8988T (cell line): Measurements from ENCODE around the gene LIMK2.
"Not testable (repeated sequence)": the region's sequence is repeated elsewhere in the genome, so short reads cannot be mapped to it uniquely, and the experiment has no call there.

Experiments used
- DNase-seq: peaks from one replicate; pipeline ENCODE4 v3.0.0; 2011

Gene LIMK2

DNA sequence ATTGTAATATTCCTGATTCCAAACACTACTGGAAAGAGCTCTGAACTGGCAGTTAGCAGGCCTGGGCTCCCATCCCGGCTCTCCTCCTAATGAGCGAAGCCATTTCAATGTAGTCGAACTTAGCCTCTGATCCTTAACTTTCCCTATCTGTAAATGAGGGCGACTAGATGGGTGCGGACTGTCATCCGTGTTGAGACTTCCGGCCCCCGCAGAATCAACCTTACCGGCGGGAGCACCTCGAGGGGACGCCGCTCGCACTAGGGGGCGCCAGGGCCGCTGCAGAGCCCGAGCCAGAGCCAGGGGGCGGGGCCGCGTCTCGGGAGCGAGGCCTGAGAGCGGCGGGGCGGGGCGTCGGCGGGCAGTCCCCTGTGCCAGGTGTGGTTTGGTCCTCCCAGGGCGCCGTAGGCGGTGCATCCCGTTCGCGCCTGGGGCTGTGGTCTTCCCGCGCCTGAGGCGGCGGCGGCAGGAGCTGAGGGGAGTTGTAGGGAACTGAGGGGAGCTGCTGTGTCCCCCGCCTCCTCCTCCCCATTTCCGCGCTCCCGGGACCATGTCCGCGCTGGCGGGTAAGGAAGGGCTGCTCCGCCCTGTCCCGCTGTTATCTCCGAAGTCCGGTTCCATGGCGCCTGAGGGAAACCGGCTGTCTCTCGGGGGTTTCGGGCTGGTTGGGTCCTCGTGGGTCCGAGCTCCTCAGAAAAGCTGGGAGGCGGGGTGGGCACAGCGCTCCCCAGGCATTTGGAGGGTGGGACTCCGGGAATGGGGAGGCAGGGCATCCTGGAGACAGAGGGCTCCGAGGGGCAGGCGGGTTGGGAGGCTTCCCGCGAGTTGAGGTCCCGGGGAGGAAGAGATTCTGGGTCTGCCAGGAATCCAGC, at the start of gene LIMK2:
Gene LIMK2 (plus strand): TSS at position 437 of the 869 bp plus-strand sequence. CDS start 111 bp downstream, at position 548.
- DNase-seq = peak; percentile 81

DNA sequence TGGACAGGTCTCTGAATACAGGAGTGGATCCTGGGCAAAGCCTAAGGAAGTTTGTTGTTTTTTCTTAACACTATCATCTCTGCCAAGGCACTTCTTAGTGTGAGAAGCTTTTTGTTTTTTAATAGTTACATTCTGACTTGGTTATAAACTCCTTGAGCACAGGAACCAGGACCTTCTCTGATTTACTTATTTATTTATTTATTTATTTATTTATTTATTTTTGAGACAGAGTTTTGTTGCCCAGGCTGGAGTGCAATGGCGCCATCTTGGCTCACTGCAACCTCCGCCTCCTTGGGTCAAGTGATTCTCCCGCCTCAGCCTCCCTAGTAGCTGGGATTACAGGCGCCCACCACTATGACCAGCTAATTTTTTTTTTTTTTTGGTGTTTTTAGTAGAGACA, 41.1 kb upstream of the LIMK2 start:
- no peak for DNase-seq

GRCh38 chr22:31171734-31172133, 40.4 kb upstream of the LIMK2 start:
- DNase-seq = not testable (repeated sequence)

GRCh38 chr22:31173386-31174145, 38.5 kb upstream of the LIMK2 start:
- no peak for DNase-seq

DNA sequence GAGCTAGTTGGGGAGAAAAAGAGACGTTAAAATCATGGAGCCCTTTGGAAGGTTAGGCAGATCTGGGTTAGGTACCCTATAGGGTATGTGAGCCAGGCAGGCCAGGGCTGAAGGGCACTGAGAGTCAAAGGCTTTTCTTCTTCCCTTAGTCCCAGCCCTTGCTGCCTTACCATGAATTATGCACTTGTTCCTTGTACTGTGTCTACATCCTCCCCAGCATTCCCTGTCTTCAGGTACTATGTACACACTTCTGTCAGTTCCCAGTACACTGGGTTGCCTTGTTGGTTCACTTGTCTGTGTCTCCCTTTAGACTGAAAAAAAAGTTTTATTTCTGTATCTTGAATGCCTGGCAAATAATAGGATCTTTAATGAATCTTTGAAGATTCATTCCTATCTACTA, 35.2 kb upstream of the LIMK2 start:
- DNase-seq = no peak

DNA sequence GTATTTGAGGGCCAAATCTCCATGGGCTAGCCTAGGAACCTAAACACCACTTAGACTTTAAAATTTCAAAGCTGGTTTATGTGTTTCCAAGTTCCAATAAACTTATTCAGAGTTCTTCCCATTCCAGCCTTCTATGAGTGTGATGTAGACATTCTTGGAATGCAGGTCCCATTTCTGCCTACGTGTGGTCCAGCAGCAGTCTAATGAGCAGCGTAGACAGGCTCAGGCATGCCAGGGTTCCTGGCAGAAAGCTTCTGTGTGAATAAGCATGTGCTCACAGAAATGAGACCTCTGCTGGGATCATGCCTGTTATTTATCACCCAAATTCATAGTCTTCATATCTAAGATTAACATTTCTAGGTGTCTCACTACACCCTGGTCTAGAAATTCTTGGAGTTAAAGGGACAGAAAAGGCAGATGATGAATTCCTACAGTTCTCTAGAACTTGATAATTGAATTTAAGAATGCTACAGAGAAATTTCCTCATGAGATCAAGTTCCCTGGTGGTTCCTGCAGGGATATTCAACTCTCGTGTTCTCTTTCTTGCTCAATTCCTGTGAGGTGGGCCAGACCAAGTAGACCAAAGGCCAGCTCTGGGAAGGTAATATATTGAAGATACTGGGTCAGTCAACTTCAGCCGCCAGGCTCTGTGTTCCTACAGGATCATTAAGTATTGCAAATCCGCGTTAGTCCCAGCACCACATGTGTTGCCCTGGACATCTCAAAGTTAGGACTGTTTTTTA, 34.5 kb upstream of the LIMK2 start:
- DNase-seq = no peak

- DNase-seq = no peak
Measured at GRCh38 chr22:31178859-31179258, 33.2 kb upstream of the LIMK2 start.

DNA sequence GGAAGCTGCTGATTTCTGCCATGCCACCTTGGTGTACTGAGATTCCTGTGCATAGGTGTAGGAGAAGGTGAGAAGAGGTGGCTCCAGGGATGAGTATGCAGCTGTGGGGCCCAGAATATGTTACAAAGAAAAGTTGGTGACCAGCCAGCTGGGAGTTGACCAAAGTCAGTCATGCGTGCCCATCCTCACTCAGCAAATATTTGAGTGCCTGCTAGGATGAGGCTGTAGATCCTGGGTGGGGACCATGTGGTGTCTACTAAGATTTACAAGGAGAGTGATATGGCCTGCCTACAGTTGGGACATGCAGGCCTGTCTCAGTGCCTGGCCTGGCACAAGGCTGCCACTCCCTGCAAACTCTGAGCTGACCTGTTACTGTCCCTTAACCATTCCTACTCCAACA, 32.8 kb upstream of the LIMK2 start:
- DNase-seq = no peak

DNA sequence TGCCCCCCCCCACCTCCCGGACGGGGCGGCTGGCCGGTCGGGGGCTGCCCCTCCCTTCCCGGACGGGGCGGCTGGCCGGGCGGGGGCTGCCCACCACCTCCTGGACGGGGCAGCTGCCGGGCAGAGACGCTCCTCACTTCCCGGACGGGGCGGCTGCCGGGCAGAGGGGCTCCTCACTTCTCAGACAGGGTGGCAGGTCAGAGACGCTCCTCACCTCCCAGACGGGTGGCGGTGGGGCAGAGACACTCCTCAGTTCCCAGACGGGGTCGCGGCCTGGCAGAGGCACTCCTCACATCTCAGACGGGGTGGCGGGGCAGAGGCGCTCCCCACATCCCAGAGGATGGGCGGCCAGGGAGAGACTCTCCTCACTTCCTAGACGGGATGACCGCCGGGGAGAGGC, 28.1 kb upstream of the LIMK2 start:
- no peak for DNase-seq

- no peak for DNase-seq
Measured at GRCh38 chr22:31185056-31185455, 27.0 kb upstream of the LIMK2 start.

- DNase-seq = no peak
Measured at GRCh38 chr22:31187627-31188026, 24.5 kb upstream of the LIMK2 start.

- DNase-seq = no peak
Measured at GRCh38 chr22:31192513-31192912, 19.6 kb upstream of the LIMK2 start.

DNA sequence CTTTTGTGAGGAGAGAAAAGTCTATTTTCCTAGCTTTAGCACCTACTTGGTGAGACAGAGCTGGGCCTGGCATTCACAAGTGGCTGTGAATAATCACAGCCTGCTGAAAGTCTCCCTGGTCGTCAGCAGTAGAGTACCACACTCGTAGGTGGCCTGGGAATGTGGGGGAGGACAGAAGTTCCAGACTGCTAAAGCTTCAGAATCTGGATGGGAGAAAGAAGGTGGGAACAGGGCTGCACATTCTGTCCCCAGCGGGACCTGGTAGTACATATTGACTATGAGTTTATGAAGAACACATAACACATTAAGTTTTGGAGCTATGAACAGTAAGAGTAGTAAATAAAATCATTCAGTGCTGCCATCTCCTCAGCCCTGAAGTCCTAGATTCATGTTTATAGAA, 19.0 kb upstream of the LIMK2 start:
- DNase-seq = no peak

DNA sequence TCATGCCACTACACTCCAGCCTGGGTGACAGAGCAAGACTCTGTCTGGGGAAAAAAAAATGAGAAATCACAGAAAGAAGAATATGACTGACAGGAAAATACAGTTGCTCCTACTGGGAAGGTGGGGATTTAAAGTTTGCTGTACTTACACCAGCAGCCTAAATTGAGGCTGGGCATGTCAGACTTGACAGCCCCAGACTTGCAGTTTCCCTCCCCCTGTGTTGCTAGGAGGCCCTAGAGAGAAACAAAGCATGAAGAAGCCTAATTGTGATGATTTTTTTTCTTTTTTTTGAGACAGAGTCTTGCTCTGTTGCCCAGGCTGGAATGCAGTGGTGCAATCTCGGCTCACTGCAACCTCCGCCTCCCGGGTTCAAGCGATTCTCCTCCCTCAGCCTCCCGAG, 17.4 kb upstream of the LIMK2 start:
- not testable (repeated sequence) for DNase-seq

GRCh38 chr22:31199187-31199586, 12.9 kb upstream of the LIMK2 start:
- DNase-seq = no peak

DNA sequence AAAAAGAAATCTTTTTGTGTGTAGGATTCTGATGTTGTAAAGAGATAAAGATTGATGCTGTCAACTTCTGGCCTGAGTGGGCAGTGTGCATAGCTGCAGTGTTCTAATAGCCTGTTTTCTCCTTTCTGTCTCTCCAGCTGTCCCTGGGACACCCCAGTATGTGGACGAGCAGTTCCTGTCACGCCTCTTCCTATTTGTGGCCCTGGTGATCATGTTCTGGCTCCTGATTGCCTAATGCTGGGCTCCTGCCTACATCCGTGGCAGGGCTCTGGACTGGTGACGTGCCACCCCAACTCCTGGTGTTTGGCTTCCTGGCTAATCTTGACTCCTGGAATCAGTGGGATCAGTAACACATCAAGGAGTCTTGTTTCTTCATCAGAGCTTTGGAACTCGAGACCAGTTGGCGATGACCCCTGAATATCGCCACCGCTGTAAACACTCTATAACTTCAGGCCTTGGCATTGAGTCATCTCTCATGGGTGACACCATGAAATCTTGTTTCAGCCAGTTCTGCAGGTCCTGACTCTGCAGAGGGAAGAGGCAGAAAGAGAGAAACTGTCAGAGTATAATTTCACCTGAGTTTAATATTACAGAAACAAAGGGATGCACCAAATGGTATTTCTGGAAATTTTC, 7.6 kb upstream of the LIMK2 start:
- DNase-seq = not testable (repeated sequence)

- not testable (repeated sequence) for DNase-seq
Measured at GRCh38 chr22:31205059-31205458, 7.0 kb upstream of the LIMK2 start.

GRCh38 chr22:31206460-31206859, 5.6 kb upstream of the LIMK2 start:
- not testable (repeated sequence) for DNase-seq

- no peak for DNase-seq
Measured at GRCh38 chr22:31206896-31207687, 5.0 kb upstream of the LIMK2 start.

- no peak for DNase-seq
Measured at GRCh38 chr22:31210556-31211421, 1.3 kb upstream of the LIMK2 start.

GRCh38 chr22:31211482-31211861, 626 bp upstream of the LIMK2 start:
- DNase-seq = no peak
